A549 (cell line): ENCODE results near the gene SETDB2.

Experiments
- CHD2 ChIP-seq: fragments of 150-350 bp; IDR thresholded peaks from 2 replicates; pipeline ENCODE4 v1.6.1; 2014; ENCODE audit warnings: low read length; ENCODE audit not compliant: partially characterized antibody
- KDM5A ChIP-seq: fragments of 200-600 bp; sonication (generic); IDR thresholded peaks from 2 replicates; pipeline ENCODE4 v1.6.1; 2016; ENCODE audit warnings: antibody characterized with exemption, mild to moderate bottlenecking
- POLR2A ChIP-seq: IDR thresholded peaks from 2 replicates; pipeline ENCODE4 v1.6.1; 2012; ENCODE audit warnings: mild to moderate bottlenecking, low read length
- RNF2 ChIP-seq: fragments of 200-600 bp; sonication (generic); IDR thresholded peaks from 2 replicates; pipeline ENCODE4 v1.6.1; 2016; ENCODE audit warnings: low read depth, mild to moderate bottlenecking, antibody characterized with exemption, moderate library complexity, borderline replicate concordance
- SMC3 ChIP-seq: fragments of >200 bp; sonication (Bioruptor Twin); formaldehyde crosslinking; IDR thresholded peaks from 3 replicates; pipeline ENCODE4 v1.6.1; 2018; ENCODE audit warnings: inconsistent platforms
- TF ChIP-seq, protein P1 (sequence below): fragments of >200 bp; sonication (Bioruptor Twin); formaldehyde crosslinking; IDR thresholded peaks from 3 replicates; pipeline ENCODE4 v1.5.1; 2016
- TF ChIP-seq, protein P2 (sequence below): IDR thresholded peaks from 2 replicates; pipeline ENCODE4 v1.6.1; 2012

DNA sequence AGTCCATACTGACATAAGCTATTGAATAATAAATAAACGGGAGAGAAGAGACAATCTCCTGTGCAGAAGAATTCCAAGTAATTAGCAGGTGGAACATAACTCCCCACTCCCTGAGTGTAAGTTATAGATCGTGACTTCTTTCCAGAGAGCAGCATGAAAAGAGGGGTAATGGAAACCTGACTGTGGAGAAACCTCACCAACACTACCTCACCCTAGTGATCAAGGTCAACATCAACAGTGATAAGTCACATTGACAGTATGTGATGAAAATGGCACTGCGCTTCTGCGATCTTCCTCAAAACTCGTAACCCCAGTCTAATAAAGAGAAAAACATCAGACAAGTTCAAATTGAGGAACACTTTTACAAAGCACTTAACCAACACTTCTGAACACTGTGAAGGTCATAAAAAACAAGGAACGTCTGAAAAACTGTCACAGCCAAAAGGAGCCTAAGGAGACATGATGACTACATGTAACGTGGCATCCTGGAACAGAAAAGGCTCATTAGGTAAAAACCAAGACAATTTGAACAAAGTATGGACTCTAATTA, 20.0 kb upstream of the SETDB2 start:
- TF ChIP-seq POLR2A: no peak
- no peak for TF ChIP-seq CHD2
- TF ChIP-seq KDM5A: no peak
- TF ChIP-seq, protein P1, sequence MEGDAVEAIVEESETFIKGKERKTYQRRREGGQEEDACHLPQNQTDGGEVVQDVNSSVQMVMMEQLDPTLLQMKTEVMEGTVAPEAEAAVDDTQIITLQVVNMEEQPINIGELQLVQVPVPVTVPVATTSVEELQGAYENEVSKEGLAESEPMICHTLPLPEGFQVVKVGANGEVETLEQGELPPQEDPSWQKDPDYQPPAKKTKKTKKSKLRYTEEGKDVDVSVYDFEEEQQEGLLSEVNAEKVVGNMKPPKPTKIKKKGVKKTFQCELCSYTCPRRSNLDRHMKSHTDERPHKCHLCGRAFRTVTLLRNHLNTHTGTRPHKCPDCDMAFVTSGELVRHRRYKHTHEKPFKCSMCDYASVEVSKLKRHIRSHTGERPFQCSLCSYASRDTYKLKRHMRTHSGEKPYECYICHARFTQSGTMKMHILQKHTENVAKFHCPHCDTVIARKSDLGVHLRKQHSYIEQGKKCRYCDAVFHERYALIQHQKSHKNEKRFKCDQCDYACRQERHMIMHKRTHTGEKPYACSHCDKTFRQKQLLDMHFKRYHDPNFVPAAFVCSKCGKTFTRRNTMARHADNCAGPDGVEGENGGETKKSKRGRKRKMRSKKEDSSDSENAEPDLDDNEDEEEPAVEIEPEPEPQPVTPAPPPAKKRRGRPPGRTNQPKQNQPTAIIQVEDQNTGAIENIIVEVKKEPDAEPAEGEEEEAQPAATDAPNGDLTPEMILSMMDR: no peak
- TF ChIP-seq, protein P2, sequence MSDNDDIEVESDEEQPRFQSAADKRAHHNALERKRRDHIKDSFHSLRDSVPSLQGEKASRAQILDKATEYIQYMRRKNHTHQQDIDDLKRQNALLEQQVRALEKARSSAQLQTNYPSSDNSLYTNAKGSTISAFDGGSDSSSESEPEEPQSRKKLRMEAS: no peak
- no peak for TF ChIP-seq SMC3
- TF ChIP-seq RNF2: no peak
